ENCODE results near the gene ANK2.
A peak's percentile ranks its signal among the peaks of the same experiment; 100 is the strongest.

The ANK2 gene

DNA sequence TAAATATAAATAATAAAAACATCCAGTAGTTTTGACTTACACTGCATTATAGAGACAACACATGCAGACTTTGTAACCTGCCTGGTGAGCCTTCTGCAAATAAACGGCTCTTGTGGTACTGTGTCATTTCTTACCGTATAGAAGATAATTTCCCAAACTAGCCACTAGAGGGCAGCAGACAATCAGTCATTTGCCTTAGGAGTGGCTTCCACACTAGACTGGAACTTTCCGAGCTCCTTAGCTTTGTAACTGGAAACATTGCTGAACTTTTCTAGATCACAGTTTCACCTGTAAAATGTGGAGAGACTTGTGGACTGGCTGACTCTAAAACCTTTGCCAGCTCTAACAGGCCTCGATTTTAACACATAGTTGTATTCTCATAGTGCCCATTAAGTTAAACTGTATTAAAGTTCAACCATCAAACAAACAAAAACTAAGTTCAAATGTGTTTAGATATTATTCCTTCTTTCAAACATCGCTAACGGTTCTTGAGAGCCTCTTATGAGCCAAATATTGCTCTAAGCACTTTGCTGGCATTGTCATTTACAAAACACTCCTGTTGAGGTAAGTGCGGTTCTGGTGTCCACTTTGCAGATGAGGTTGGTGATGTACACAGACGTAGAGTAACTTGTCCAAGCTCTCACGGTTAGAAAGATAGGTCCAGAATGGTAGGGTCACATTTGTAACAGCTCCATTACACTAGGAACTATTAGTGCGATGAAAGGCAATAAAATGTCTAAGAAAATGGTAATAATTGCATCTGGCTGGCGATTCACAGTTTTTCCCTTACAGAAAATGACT, 345.5 kb downstream of the ANK2 start:
- peak; percentile 71 for DNase-seq (ENCODE audit: low spot score)
- FAIRE-seq: no peak

DNA sequence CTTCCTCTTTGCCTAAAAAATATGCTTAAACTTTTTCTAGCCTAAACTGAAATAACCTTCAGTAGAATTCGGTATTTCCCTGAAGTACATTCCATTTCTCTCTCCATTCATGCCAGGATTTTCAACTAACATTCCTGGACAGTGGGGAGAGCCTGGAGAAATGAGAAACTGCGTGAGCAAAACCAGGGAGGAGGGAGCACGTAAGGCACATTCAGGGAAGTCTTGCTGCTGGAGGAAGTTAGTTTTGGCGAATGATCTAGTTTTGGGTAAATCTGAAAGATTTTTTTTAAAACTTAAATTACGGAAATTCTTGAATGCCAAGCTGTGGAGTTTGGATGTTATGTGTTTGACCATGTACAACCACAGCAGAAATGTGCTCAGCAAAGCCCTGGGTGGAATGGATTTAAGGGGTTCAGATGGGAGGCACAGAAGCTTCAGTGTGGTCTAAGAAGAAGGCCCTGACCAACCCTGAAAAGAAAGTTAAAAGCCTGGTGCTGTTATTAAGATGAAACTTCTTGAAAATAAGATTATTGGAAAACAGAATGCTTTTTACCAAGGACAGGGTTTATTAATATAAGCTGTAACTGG, 347.8 kb downstream of the ANK2 start:
- FAIRE-seq (no peak), DNase-seq (ENCODE audit: low spot score) (no peak)

GRCh38 chr4:113398441-113399143, 349.1 kb downstream of the ANK2 start:
- no peak for DNase-seq (ENCODE audit: low spot score)
- FAIRE-seq: no peak

- DNase-seq (ENCODE audit: low spot score) (no peak), FAIRE-seq (no peak)
These were observed 354.7 kb downstream of the ANK2 start for GRCh38 chr4:113404167-113404571.

- DNase-seq (ENCODE audit: low spot score) (no peak), FAIRE-seq (no peak)
These were observed 355.4 kb downstream of the ANK2 start for GRCh38 chr4:113404841-113405240.

GRCh38 chr4:113405874-113406722, 356.6 kb downstream of the ANK2 start:
- DNase-seq (ENCODE audit: low spot score): no peak
- no peak for FAIRE-seq

GRCh38 chr4:113406723-113407016, 357.2 kb downstream of the ANK2 start:
- FAIRE-seq (no peak), DNase-seq (ENCODE audit: low spot score) (no peak)

DNA sequence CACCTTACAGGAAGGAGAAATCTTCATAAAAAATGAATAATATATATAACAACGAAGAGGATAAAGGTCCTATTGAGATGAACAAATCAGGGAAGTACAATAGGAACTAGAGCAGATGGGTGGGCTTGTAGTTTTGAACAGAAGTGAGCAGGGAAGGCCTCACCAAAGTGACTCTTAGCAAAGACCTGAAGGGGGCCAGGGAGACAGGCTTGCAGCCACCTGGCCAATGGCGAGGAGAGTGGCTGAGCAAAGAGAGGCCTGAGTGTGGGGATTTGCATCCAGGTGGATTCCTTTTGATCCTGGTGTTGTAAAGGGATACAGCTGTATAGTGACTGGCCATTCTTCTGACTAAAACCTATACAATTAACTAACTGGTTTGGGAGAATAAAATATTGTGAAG, 358.0 kb downstream of the ANK2 start:
- DNase-seq (ENCODE audit: low spot score): no peak
- no peak for FAIRE-seq

DNA sequence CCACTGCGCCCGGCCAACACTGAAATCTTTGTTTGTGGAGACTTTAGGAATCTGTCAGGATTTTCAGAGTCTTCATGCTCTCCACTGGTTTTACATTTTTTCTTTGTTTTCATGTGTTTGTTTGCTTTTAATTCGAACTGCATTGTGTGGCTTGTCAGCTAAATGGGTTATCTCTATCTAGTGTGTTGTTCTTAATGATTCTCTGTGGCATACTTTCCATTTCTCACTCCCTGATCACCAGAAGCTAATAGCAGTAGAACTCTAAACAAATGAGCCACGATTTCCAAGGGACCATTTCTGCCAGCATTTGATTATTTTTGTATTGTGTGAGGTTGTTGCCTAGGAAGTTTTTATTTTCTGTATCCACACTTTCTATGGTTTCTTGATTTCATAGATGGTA, 359.7 kb downstream of the ANK2 start:
- FAIRE-seq (no peak), DNase-seq (ENCODE audit: low spot score) (no peak)

DNA sequence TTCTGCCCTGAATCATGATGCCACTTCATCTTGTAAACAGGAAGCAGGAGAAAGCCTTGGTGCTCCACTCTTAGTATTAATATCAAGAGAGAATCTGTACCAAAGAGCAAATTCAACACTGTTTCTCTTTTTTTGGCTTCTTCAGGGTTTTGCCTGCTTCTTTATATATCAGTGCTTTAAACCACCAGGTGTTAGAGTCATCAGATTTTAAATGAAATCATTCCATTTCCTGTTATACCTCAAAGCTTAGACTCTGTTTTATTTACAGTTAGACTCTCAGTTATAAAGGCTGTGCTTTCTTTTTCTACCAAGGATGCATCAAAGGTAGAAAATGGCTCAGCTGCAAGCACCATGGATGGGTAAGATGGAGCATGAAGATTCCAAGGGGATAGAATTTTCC, 361.2 kb downstream of the ANK2 start:
- DNase-seq (ENCODE audit: low spot score) (no peak), FAIRE-seq (no peak)

- DNase-seq (ENCODE audit: low spot score): peak; percentile 45
- peak; percentile 23 for FAIRE-seq
These were observed 362.1 kb downstream of the ANK2 start for GRCh38 chr4:113411496-113411938.

GRCh38 chr4:113419631-113420030, 370.2 kb downstream of the ANK2 start:
- DNase-seq (ENCODE audit: low spot score) (no peak), FAIRE-seq (no peak)

DNA sequence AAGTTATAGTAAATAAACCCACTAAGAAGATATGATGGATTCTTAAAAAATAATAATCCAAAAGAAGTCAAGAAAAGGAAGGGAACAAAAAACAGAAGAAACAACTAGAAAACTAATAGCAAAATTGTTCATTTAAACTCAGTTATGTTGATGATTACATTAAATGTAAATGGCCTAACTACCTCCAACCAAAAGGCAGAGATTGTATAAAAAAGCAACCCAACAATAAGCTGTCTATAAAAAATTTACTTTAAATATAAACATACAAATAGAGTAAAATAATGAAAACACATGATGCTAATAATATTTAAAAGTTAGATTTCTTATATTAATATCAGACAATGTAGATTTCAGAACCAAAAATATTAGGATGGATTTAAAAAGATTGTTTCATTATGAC, 371.5 kb downstream of the ANK2 start:
- DNase-seq (ENCODE audit: low spot score): no peak
- FAIRE-seq: no peak

- DNase-seq (ENCODE audit: low spot score) (no peak), FAIRE-seq (no peak)
These were observed 374.2 kb downstream of the ANK2 start for GRCh38 chr4:113423631-113424030.

- DNase-seq (ENCODE audit: low spot score): no peak
- FAIRE-seq: no peak
These were observed 383.7 kb downstream of the ANK2 start for GRCh38 chr4:113433116-113433515.

All from urothelium cell line (cell line).